HepG2 (cell line): ENCODE results near the gene DOK7. TPM values are rescaled to one million over a fixed set of nuclear protein-coding genes. Genes with fewer than 3 reads are reported as not detected.

Experiments
- HHEX ChIP-seq: IDR thresholded peaks from 2 replicates; pipeline ENCODE4 v1.6.1; 2016; ENCODE audit warnings: control low read depth
- SP140L ChIP-seq: sonication (generic); formaldehyde crosslinking; IDR thresholded peaks from 2 replicates; pipeline ENCODE4 v1.4.0; 2020; ENCODE audit warnings: missing genetic modification reagents, borderline replicate concordance
- ZNF225 ChIP-seq: sonication (generic); formaldehyde crosslinking; IDR thresholded peaks from 2 replicates; pipeline ENCODE4 v1.4.0; 2020; ENCODE audit warnings: mild to moderate bottlenecking, missing genetic modification reagents
- ZNF354B ChIP-seq: sonication (generic); formaldehyde crosslinking; IDR thresholded peaks from 2 replicates; pipeline ENCODE4 v1.8.0; 2022; ENCODE audit warnings: mild to moderate bottlenecking, missing genetic modification reagents
- ZNF703 ChIP-seq: sonication (generic); formaldehyde crosslinking; IDR thresholded peaks from 2 replicates; pipeline ENCODE4 v1.5.1; 2020; ENCODE audit warnings: missing genetic modification reagents, mild to moderate bottlenecking, moderate library complexity, borderline replicate concordance
- polyA plus RNA-seq, 8 experiments: library from polyadenylated mRNA; depleted of rRNA in 3 of 8; stranded (reverse) in 7 of 8; unstranded in 1 of 8; fragments of >200 nt; fragmentation: Illumina TruSeq in 4 of 8; extraction: Trizol in 4 of 8; gene quantifications; 2 replicates each; pipeline versions ENCODE4 v1.2.1 to v1.2.3, GENCODE V29; 2011 to 2016; ENCODE audit warnings: low read depth in 4 of 8, missing spikeins in 1 of 8, mixed read lengths in 1 of 8; ENCODE audit not compliant: insufficient read depth in 1 of 8
- total RNA-seq, 5 experiments: library from RNA; depleted of rRNA; stranded (reverse); fragments of >200 nt; fragmentation: Illumina TruSeq; extraction: Trizol; gene quantifications; 2 replicates each; pipeline ENCODE4 v1.2.3, GENCODE V29; 2016; ENCODE audit warnings: low read depth in 1 of 5
- TF ChIP-seq, protein P1 (sequence below): IDR thresholded peaks from 2 replicates; pipeline ENCODE4 v1.6.1; 2012; ENCODE audit warnings: low read length, improper control_type of control experiment
- TF ChIP-seq, protein P2 (sequence below): sonication (generic); formaldehyde crosslinking; IDR thresholded peaks from 2 replicates; pipeline ENCODE4 v1.4.0; 2020; ENCODE audit warnings: missing genetic modification reagents, mild to moderate bottlenecking, borderline replicate concordance

DOK7 gene
- total and polyA plus RNA-seq, 2 of the 13 experiments (the other 11 are each of a cell fraction or from before 2014, with no cell fraction given): 0.03 to 0.07 TPM

DNA sequence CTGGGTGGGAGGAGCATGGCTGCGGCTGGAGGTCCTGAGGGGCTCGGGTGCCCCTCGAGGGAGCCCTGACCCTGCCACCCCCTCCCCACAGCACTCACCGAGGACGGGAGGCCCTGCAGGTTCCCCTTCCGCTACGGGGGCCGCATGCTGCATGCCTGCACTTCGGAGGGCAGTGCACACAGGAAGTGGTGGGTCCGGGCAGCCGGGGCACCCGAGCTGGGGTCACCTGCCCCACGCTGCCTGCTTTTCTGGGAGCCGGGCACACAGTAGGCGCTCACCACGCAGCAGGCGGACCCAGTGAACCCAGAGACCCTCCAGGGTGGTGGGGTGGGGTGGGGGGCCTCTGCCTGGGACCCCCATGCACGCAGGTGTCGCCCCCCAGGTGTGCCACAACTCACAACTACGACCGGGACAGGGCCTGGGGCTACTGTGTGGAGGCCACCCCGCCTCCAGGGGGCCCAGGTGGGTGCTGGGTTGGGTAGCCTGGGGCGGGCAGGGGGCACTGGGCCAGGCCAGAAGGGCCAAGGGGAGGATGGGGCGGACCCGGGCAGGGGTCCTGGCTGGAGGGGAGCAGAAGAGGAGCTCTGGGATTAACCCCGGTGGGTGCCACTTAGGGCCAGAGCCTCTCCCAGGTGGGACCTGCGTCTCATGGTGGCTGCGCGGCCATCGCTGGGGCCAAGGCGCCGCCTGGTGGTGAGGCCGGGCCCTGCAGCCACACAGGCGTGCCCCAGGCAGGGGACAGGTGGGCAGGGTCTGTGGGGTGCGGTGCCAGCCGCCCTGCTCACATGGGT is 20.0 kb upstream of the DOK7 start (continued):
- TF ChIP-seq ZNF225 (CRISPR knock-in tag): 0 out of 2 replicates have a peak, but pooled peaks have one; percentile 11
- TF ChIP-seq, protein P1, sequence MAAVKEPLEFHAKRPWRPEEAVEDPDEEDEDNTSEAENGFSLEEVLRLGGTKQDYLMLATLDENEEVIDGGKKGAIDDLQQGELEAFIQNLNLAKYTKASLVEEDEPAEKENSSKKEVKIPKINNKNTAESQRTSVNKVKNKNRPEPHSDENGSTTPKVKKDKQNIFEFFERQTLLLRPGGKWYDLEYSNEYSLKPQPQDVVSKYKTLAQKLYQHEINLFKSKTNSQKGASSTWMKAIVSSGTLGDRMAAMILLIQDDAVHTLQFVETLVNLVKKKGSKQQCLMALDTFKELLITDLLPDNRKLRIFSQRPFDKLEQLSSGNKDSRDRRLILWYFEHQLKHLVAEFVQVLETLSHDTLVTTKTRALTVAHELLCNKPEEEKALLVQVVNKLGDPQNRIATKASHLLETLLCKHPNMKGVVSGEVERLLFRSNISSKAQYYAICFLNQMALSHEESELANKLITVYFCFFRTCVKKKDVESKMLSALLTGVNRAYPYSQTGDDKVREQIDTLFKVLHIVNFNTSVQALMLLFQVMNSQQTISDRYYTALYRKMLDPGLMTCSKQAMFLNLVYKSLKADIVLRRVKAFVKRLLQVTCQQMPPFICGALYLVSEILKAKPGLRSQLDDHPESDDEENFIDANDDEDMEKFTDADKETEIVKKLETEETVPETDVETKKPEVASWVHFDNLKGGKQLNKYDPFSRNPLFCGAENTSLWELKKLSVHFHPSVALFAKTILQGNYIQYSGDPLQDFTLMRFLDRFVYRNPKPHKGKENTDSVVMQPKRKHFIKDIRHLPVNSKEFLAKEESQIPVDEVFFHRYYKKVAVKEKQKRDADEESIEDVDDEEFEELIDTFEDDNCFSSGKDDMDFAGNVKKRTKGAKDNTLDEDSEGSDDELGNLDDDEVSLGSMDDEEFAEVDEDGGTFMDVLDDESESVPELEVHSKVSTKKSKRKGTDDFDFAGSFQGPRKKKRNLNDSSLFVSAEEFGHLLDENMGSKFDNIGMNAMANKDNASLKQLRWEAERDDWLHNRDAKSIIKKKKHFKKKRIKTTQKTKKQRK: no peak
- TF ChIP-seq, protein P2, sequence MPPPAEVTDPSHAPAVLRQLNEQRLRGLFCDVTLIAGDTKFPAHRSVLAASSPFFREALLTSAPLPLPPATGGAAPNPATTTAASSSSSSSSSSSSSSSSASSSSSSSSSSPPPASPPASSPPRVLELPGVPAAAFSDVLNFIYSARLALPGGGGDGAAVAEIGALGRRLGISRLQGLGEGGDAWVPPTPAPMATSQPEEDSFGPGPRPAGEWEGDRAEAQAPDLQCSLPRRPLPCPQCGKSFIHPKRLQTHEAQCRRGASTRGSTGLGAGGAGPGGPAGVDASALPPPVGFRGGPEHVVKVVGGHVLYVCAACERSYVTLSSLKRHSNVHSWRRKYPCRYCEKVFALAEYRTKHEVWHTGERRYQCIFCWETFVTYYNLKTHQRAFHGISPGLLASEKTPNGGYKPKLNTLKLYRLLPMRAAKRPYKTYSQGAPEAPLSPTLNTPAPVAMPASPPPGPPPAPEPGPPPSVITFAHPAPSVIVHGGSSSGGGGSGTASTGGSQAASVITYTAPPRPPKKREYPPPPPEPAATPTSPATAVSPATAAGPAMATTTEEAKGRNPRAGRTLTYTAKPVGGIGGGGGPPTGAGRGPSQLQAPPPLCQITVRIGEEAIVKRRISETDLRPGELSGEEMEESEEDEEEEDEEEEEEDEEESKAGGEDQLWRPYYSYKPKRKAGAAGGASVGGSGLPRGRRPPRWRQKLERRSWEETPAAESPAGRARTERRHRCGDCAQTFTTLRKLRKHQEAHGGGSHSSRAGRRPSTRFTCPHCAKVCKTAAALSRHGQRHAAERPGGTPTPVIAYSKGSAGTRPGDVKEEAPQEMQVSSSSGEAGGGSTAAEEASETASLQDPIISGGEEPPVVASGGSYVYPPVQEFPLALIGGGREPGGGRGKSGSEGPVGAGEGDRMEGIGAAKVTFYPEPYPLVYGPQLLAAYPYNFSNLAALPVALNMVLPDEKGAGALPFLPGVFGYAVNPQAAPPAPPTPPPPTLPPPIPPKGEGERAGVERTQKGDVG (CRISPR knock-in tag): no peak
- TF ChIP-seq SP140L (CRISPR knock-in tag): no peak
- no peak for TF ChIP-seq ZNF703 (CRISPR knock-in tag)
- TF ChIP-seq ZNF354B (CRISPR knock-in tag): peak; percentile 37; the same call in 1 of the 2 replicates
- no peak for TF ChIP-seq HHEX (CRISPR knock-in tag)
- TF ChIP-seq, all 625 proteins: peak for 163
